AG04449 (cell line): ENCODE results near the gene FAM118A.
"Not testable (repeated sequence)": the region's sequence is repeated elsewhere in the genome, so short reads cannot be mapped to it uniquely, and the experiment has no call there.

Experiments used
- CTCF ChIA-PET: fragments of 350-600 bp; formaldehyde crosslinking; extraction: SDS; loops from one replicate; lab custom pipeline; 2021; ENCODE audit warnings: antibody characterized with exemption; lab: Yijun Ruan, JAX
- POLR2A ChIA-PET: fragments of 400-600, 350-600 bp; formaldehyde crosslinking; extraction: SDS; loops from one replicate; lab custom pipeline; 2020; ENCODE audit warnings: antibody characterized with exemption, inconsistent platforms; lab: Yijun Ruan, JAX
- DNase-seq: peaks from one replicate; pipeline ENCODE4 v3.0.0-alpha.2; 2010; ENCODE audit warnings: low read depth, low spot score
- H3K4me3 ChIP-seq: 2 replicates; pipeline ENCODE4 v1.5.1; 2011; ENCODE audit warnings: low read depth, mild to moderate bottlenecking, control low read depth, low read length
- TF ChIP-seq, protein P1 (sequence below): IDR thresholded peaks from one replicate; pipeline ENCODE4 v1.5.1; 2011; ENCODE audit warnings: mild to moderate bottlenecking, moderate library complexity, low read length, control low read depth, inconsistent platforms; ENCODE audit not compliant: insufficient read depth; ENCODE audit errors: missing control alignments

The FAM118A gene

DNA sequence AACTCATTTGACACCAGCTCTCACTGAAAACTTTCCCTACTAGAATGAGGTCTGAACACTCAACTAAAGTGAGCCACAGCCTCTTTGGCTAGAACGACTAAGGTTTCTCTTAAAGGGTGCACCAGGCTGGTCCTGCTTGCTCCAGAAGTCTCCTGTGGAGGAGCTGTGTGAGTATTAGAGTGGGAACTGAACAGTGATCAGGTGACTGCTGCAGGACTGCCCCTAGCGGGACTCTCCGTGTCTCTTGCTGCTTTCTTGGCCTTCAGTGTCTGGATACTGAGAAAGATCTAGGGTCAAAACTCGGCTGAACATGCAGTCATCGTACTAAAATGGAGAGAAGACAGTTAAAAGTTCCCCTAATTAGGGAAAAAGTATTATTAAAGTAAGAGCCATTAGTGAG lies 34.6 kb downstream of the FAM118A start:
- H3K4me3 ChIP-seq, result no peak overlapping the region
- DNase-seq, result no peak
- CTCF ChIA-PET, result no interaction called here
- POLR2A ChIA-PET, result no interaction called here
- TF ChIP-seq, protein P1, sequence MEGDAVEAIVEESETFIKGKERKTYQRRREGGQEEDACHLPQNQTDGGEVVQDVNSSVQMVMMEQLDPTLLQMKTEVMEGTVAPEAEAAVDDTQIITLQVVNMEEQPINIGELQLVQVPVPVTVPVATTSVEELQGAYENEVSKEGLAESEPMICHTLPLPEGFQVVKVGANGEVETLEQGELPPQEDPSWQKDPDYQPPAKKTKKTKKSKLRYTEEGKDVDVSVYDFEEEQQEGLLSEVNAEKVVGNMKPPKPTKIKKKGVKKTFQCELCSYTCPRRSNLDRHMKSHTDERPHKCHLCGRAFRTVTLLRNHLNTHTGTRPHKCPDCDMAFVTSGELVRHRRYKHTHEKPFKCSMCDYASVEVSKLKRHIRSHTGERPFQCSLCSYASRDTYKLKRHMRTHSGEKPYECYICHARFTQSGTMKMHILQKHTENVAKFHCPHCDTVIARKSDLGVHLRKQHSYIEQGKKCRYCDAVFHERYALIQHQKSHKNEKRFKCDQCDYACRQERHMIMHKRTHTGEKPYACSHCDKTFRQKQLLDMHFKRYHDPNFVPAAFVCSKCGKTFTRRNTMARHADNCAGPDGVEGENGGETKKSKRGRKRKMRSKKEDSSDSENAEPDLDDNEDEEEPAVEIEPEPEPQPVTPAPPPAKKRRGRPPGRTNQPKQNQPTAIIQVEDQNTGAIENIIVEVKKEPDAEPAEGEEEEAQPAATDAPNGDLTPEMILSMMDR, result no peak

DNA sequence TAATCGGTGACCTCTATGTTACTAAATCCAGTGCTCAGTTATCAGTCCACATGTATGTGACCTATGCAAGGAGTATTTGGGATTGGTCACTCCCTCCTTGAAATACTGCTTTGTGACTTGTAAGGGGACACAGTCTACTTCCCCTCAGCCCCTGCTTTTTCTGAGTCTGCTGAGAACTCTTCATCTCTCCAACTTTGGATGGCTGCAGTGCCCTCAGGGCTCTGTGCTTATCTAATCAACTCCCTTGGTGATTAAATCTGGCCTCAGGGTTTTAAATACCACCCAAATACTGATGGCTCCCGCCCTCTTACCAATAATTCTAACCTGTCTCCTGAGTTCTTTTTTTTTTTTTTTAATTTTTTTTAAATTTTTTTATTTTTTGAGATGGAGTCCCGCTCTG lies 40.2 kb downstream of the FAM118A start:
- CTCF ChIA-PET, result no interaction called here
- TF ChIP-seq, protein P1, result no peak
- POLR2A ChIA-PET, result no interaction called here
- DNase-seq, result no peak
- H3K4me3 ChIP-seq, result no peak overlapping the region

DNA sequence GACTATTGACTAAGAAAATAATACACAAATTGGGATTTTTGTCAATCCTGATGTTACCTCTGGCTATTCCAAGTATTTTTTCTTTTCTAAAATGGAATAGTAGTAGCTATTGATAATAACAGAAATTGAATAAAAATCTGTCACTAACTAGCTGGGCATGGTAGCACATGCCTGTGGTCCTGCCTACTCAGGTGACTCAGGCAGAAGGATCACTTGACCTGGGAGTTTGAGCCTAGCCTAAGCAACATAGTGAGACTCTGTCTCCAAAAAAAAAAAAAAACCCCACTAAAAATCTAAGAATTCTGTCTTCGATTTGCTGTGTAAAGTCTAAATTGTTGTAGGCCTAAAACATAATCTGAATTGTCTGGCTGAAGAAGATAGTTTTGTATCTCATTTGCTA lies 42.2 kb downstream of the FAM118A start:
- H3K4me3 ChIP-seq, result no peak overlapping the region
- CTCF ChIA-PET, result interaction anchor here (1.2 kb wide), 1 partner anchor 39 kb away, joined by 3 read pairs; no protein-coding TSS in a partner anchor
- DNase-seq, result no peak
- POLR2A ChIA-PET, result no interaction called here
- TF ChIP-seq, protein P1, result no peak

DNA sequence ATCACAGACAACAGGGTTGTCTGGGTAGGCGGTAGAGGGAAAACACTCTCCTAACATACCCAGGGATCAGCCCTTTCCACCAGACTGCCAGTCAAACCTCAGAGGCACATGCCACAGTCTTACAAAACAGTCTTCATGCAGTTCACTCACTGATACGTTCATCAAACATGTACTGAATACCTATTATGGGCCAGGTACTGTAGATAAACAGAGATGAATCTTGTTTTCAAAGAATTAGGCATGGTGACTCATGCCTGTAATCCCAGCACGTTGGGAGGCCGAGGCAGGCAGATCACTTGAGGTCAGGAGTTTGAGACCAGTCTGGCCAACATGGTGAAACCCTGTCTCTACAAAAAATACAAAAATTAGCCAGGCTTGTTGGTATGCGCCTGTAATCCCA lies 43.0 kb downstream of the FAM118A start:
- H3K4me3 ChIP-seq, CTCF ChIA-PET, POLR2A ChIA-PET, DNase-seq: not testable (repeated sequence)

DNA sequence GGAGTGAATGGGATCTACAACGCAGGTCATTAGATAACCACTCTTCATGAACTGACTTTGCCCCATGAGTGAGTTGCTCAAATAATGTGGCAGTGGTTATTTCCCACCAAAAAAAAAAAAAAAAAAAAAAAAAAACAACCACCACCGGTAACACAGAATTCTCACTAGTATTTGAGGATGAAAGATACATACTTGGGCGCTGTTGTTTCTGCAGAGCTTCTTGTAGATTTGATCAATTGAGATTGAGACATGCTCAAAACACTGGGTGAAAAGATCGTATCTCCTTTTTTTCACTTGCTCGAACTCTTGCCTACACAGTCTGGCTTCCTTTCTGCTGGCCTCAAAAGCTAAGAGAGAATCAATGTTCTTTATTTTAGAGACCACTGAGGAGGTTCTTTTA lies 44.1 kb downstream of the FAM118A start:
- TF ChIP-seq, protein P1, result no peak
- ChIA-PET CTCF (no interaction called here), POLR2A (no interaction called here)
- DNase-seq, result no peak
- H3K4me3 ChIP-seq, result no peak overlapping the region

DNA sequence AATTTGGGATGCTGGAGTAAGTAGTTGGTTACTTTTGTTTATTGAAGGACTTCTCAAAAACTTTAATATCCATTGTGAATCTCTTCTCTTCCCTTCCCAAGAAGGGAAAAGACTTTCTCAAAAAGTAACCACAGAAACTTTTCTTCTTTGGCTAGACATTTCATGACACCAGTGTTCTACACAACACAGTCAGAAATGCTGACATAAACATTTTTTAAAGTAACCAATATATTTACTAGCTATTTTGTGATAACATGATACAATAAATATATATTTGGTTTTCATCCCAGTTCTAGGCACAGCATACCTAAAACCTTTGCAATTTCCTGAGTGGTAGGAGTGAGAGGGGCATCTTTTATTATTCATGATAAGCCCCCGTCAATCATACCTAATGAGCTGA lies 47.8 kb downstream of the FAM118A start:
- no peak for DNase-seq
- H3K4me3 ChIP-seq, result no peak overlapping the region
- POLR2A ChIA-PET, result no interaction called here
- CTCF ChIA-PET, result interaction anchor here (1.3 kb wide), 1 partner anchor 196 kb away, joined by 3 read pairs; no protein-coding TSS in a partner anchor
- TF ChIP-seq, protein P1, result no peak

DNA sequence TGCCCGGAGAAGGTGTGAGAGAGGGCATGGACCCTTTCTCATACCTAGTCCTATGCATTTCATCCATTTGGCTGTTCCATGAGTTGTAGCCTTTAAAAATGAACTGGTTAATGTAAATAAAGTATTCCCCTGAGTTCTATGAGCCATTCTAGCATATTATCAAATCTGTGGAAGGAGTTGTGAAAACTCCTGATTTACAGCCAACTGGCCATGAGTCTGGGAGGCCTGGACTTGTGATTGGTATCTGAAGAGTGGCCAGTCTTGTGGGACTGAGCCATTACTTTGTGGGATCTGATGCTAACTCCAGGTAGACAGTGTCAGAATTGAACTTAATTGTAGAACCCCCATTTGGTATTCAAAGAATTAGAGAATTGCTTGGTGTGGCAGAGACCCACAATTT lies 48.4 kb downstream of the FAM118A start:
- no peak overlapping the region for H3K4me3 ChIP-seq
- TF ChIP-seq, protein P1, result no peak
- ChIA-PET CTCF (no interaction called here), POLR2A (no interaction called here)
- DNase-seq, result no peak
